Peyer's patch (tissue), 4 donors: ENCODE measurements around the gene RACK1.

Experiments
- CTCF ChIP-seq, 6 experiments: fragments of 450-650 bp in 4 of 6; fragments of 200-600 bp in 2 of 6; sonication (generic) in 1 of 6; IDR thresholded peaks; one replicate each; pipeline ENCODE4 v1.5.1; 2017 to 2019; ENCODE audit warnings: antibody characterized with exemption in 6 of 6, mild to moderate bottlenecking in 3 of 6, moderate library complexity in 1 of 6
- POLR2A ChIP-seq, 2 donors: fragments of 450-650 bp; IDR thresholded peaks; one replicate each; pipeline ENCODE4 v1.5.1; 2017; ENCODE audit warnings: antibody characterized with exemption in 2 of 2, mild to moderate bottlenecking in 2 of 2, moderate library complexity in 2 of 2

GRCh38 chr5:181255276-181255675 is 11.6 kb upstream of the RACK1 start:
- TF ChIP-seq CTCF (IDR thresholded peaks at IDR 0.05) = no peak
- no peak for TF ChIP-seq POLR2A (IDR thresholded peaks at IDR 0.05)
